GM10266 (cell line): ENCODE results near the gene WNK1.
"Not testable (repeated sequence)": the region's sequence is repeated elsewhere in the genome, so short reads cannot be mapped to it uniquely, and the experiment has no call there.

Source experiments
- DNase-seq: peaks from one replicate; pipeline ENCODE4 v3.0.0; 2012; ENCODE audit errors: extremely low spot score
- CTCF ChIP-seq: IDR thresholded peaks from 2 replicates; pipeline ENCODE4 v1.5.1; 2012; ENCODE audit warnings: mild to moderate bottlenecking, low read depth; ENCODE audit not compliant: control insufficient read depth, insufficient read depth; ENCODE audit errors: missing control alignments

WNK1 gene

GRCh38 chr12:751999-752694 is at the start of gene WNK1:
TSS of gene WNK1 (plus strand) at chr12:752579. CDS start at chr12:753566, 987 bp downstream.
- DNase-seq, result peak; percentile 97
- no peak for TF ChIP-seq CTCF

GRCh38 chr12:704516-705242 is 47.7 kb upstream of the WNK1 start:
- no peak for TF ChIP-seq CTCF
- DNase-seq, result no peak

GRCh38 chr12:708084-708483 is 44.3 kb upstream of the WNK1 start:
- not testable (repeated sequence) for DNase-seq

- TF ChIP-seq CTCF, result no peak
- DNase-seq, result no peak
Measured at GRCh38 chr12:709455-710020, 42.8 kb upstream of the WNK1 start.

GRCh38 chr12:712172-712863 is 40.1 kb upstream of the WNK1 start:
- no peak for TF ChIP-seq CTCF
- DNase-seq, result no peak

GRCh38 chr12:713281-713875 is 39.0 kb upstream of the WNK1 start:
- TF ChIP-seq CTCF, result no peak
- DNase-seq, result no peak

GRCh38 chr12:716506-716905 is 35.9 kb upstream of the WNK1 start:
- TF ChIP-seq CTCF, result no peak
- peak; percentile 37 for DNase-seq
